Measurements from ENCODE around the gene PRPF8. TPM values are rescaled to one million over a fixed set of nuclear protein-coding genes. Genes with fewer than 3 reads are reported as not detected.
A peak's percentile ranks its signal among the peaks of the same experiment; 100 is the strongest.

Gene PRPF8
- total RNA-seq, 1 experiment from 2014 or later = 398 TPM

- POLR2A ChIA-PET = interaction anchor here (1.1 kb wide), 1 partner anchor 50 kb away, joined by 3 read pairs; no protein-coding TSS in a partner anchor
- Mint-ChIP-seq H3K36me3 (ENCODE audit: insufficient read depth, unreplicated experiment) (peaks cover 32% of the 10 kb centered on the region), H3K4me1 (ENCODE audit: low read depth, unreplicated experiment) (peaks cover 11% of the 10 kb centered on the region), H3K4me3 (ENCODE audit: unreplicated experiment) (no peak overlapping the region), H3K27me3 (ENCODE audit: insufficient read depth, unreplicated experiment) (no peaks in the 10 kb centered on the region), H3K27ac (ENCODE audit: unreplicated experiment) (no peak overlapping the region), H3K9me3 (ENCODE audit: unreplicated experiment) (no peaks in the 10 kb centered on the region)
- no peaks in the 10 kb centered on the region for H3K9me3 ChIP-seq
- CTCF ChIA-PET = interaction anchor here (0.6 to 3.4 kb wide), 12 partner anchors 12 to 1005 kb away, joined by 3 to 40 read pairs (median 6); partner anchors contain the start of gene SERPINF1
- peak in 1 of 2 experiments; percentile 80 for DNase-seq
- intact Hi-C loops (cut with micrococcal nuclease; ENCODE audit: unreplicated experiment) = loop anchor here (1.0 kb wide), 1 partner anchor 63 kb away; no protein-coding TSS in a partner anchor
- no peaks in the 10 kb centered on the region for H3K27me3 ChIP-seq (replicated peaks; ENCODE audit: control insufficient read depth, insufficient read depth, low read length)
- peaks cover 12% of the 10 kb centered on the region for H3K4me1 ChIP-seq
- TF ChIP-seq CTCF (IDR thresholded peaks at IDR 0.05; ENCODE audit: insufficient read depth in 1 of 2, low read depth in 1 of 2, low read length in 1 of 2, severe bottlenecking in 1 of 2, unreplicated experiment in 1 of 2) = peak; percentile 95 to 98
- no TSS peak for BruUV-seq (replicated peaks)
- H3K36me3 ChIP-seq (ENCODE audit: control insufficient read depth, insufficient read depth, low read length) = no peaks in the 10 kb centered on the region
- no peak overlapping the region for H3K4me3 ChIP-seq (ENCODE audit: low read depth, low read length)
These were observed 36.3 kb upstream of the PRPF8 start for GRCh38 chr17:1720856-1721386.

DNA sequence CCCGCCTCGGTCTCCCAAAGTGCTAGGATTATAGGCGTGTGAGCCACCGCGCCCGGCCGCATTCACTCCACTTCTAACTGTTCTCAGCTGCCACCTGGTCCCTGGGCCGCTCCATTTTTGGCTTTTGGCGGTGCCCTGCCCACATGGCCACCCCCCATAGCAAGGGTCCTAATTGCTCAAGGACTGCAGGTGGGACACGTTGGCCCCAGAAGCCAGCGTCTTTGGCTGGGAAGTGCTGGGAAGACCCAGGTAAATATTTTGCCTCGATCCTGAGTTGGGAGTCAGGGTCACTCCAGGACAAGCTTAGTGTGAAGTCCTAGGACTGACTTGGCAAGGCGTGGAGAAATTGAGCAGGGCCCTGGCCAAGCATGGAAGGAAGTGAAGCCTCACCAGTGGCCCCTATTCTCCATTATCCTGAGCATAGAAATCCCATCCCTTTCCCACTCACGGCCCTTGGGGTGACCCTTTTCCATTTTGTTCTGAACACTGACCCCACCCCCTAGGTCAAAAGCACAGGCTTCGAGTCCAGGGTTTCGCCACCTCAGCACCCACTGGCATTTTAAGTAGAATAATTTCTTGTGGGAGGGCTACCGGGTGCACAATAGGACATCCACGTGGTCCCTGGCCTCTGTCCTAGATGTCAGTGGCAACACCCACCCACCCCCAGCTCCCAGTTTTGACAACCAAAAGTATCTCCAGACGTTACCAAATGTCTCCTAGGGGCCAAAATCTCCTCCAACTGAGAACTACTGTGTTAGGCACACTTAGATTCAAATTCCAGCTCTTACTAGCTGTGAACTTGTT lies 33.9 kb upstream of the PRPF8 start:
- CTCF ChIA-PET = interaction anchor here (0.7 kb wide), 1 partner anchor 51 kb away, joined by 6 read pairs; no protein-coding TSS in a partner anchor
- H3K4me1 Mint-ChIP-seq (ENCODE audit: low read depth, unreplicated experiment) = peaks cover 17% of the 10 kb centered on the region
- peak overlapping the region; percentile 99 for H3K27ac Mint-ChIP-seq (ENCODE audit: unreplicated experiment)
- Histone ChIP-seq H3K4me3 (ENCODE audit: low read depth, low read length) (no peak overlapping the region), H3K27me3 (replicated peaks; ENCODE audit: control insufficient read depth, insufficient read depth, low read length) (no peaks in the 10 kb centered on the region), H3K9me3 (no peaks in the 10 kb centered on the region), H3K4me1 (peaks cover 13% of the 10 kb centered on the region), H3K36me3 (ENCODE audit: control insufficient read depth, insufficient read depth, low read length) (no peaks in the 10 kb centered on the region)
- no peaks in the 10 kb centered on the region for H3K27me3 Mint-ChIP-seq (ENCODE audit: insufficient read depth, unreplicated experiment)
- no peaks in the 10 kb centered on the region for H3K9me3 Mint-ChIP-seq (ENCODE audit: unreplicated experiment)
- BruUV-seq (replicated peaks) = no TSS peak
- no peak for DNase-seq
- no peak for TF ChIP-seq CTCF (IDR thresholded peaks at IDR 0.05; ENCODE audit: insufficient read depth in 1 of 2, low read depth in 1 of 2, low read length in 1 of 2, severe bottlenecking in 1 of 2, unreplicated experiment in 1 of 2)
- intact Hi-C loops (cut with micrococcal nuclease; ENCODE audit: unreplicated experiment) = loop anchor here (10.0 kb wide), 1 partner anchor 146 kb away; no protein-coding TSS in a partner anchor
- POLR2A ChIA-PET = interaction anchor here (0.5 to 0.6 kb wide), 3 partner anchors 10 to 234 kb away, joined by 3 to 4 read pairs (median 3); no protein-coding TSS in a partner anchor
- peaks cover 45% of the 10 kb centered on the region for H3K36me3 Mint-ChIP-seq (ENCODE audit: insufficient read depth, unreplicated experiment)
- peak overlapping the region; percentile 85 for H3K4me3 Mint-ChIP-seq (ENCODE audit: unreplicated experiment)
